Activated CD4-positive, alpha-beta T cell treated with anti-CD3 and anti-CD28 coated beads, Interleukin-2, amount 50 U/mL, for 48 hours (primary cell): ENCODE results near the gene ULBP2.
"Not testable (repeated sequence)": the region's sequence is repeated elsewhere in the genome, so short reads cannot be mapped to it uniquely, and the experiment has no call there.

Experiments
- DNase-seq, 2 experiments: peaks; one replicate each; pipeline ENCODE4 v3.0.0-alpha.2; 2020

The ULBP2 gene, protein sequence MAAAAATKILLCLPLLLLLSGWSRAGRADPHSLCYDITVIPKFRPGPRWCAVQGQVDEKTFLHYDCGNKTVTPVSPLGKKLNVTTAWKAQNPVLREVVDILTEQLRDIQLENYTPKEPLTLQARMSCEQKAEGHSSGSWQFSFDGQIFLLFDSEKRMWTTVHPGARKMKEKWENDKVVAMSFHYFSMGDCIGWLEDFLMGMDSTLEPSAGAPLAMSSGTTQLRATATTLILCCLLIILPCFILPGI

DNA sequence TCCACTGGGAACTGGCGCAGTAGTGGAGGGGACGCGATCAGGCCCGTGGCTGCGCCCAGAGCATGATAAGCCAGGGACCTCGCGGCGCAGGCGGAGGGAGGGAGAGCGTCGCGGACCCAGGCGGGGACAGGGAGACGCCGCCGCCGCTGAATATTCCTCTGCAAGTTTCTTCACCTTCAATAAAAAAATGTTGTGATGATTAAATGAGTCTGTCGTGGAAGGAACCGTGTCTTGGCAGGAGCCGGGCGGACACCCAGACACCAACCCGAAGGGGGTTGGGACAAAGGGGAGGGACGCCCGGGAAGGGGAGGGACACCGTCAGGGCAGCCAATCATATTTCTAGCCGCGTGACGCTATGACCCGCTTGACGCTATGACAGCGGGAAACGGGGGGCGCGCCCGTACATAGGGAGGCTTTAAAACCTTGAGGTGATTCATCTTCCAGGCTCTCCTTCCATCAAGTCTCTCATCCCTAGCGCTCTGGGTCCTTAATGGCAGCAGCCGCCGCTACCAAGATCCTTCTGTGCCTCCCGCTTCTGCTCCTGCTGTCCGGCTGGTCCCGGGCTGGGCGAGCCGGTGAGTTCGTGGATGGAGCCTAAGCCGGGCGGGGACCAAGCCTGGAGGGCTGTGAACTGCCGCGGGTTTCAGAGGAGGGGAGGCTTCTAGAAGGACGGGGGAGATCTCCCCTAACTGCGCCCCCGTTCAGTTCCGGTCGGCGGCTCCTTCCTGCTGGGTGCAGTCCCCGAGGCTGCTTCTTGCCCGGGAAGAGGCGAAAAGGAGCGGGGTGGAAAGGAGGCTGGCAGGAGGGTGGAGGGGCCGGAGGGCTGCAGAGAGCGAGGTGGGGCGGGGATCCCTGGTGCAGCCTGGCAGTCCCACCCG lies at the start of gene ULBP2:
Gene ULBP2, plus strand, starts transcription at position 432 of the 878 bp plus-strand sequence. Its CDS starts 59 bp downstream, at position 491.
- peak; percentile 83 to 87 for DNase-seq

- DNase-seq: no peak
Measured at GRCh38 chr6:149895048-149895590, 46.7 kb upstream of the ULBP2 start.

GRCh38 chr6:149895833-149896271 lies 46.0 kb upstream of the ULBP2 start:
- peak; percentile 11 to 37 for DNase-seq

DNA sequence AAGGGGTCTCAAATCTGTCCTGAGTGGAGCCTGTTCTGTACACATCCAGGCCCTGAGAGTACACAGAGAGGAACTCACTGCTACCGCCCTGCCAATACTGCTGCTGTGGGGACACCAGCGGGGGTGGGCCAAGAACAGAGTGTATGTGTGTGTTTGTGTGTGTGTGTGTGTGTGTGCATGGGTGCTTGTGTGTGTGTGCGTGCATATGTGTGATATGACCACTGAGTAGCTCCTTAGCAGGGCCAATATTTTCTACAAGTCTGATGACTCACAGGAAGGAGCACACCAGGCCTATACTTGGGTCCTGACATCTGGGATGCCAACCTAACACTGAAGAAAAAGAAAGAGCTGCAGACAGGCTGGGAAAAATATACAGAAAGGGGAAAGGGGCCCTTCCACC lies 45.3 kb upstream of the ULBP2 start:
- DNase-seq: no peak

- DNase-seq: no peak
Measured at GRCh38 chr6:149897015-149897697, 44.7 kb upstream of the ULBP2 start.

- DNase-seq: no peak
Measured at GRCh38 chr6:149897855-149898744, 43.7 kb upstream of the ULBP2 start, which contains the start of gene RAET1E. TSS of gene RAET1E (minus strand) at chr6:149898113. CDS start at chr6:149890901, 7,212 bp downstream.

DNA sequence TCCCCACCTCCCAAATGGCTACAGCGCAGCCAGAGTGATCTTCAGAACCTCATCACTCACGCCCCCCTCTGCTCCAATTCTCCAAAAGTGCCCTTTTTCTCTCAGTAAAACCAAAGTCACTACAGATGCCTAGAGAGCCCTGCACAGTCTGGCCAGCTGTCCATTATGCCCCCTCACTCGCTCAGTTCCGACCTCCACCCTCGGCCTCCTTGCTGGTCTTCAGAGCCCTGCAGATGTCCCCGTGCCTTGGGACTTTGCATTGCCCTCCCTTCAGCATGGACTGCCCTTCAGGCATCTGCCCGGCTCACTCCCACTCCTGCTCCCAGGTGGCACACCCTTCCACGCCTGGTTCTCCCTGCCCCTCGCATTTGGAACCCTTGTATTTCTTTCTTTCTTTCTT lies 42.8 kb upstream of the ULBP2 start:
- no peak for DNase-seq

- no peak for DNase-seq
Measured at GRCh38 chr6:149899486-149899885, 42.3 kb upstream of the ULBP2 start.

DNA sequence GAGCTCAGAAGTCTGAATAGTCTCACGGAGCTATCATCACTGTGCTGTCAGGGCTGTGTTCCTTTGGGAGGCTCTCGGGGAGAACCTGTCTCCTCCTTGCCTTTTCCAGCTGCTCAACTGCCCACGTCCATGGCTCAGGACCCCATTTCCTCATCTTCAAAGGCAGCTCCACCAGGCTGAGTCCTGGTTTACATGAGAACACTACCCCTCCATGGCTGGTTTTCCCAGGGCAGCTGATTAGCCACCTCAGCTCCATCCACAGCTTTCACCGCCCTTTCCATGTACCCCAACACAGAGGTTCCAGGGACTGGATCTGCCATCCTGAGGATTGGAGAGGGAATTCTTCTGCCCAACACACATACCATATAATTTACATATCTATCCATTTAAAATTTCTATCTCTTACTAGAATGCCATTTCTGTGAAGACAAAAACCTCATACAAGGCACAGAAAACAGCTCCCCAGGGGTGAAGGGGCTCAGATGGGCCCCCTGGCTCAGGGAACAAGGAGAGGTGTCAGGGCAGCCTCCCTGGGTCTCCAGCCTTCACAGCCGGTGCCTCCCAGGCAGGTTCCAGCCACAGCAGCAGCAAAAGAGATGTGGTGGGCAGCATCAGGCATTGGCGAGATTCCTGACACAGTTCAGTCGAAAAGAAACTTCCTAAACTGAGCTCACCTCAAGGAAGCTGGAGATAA lies 41.7 kb upstream of the ULBP2 start:
- no peak for DNase-seq

GRCh38 chr6:149900620-149901443 lies 41.0 kb upstream of the ULBP2 start:
- DNase-seq: no peak

DNA sequence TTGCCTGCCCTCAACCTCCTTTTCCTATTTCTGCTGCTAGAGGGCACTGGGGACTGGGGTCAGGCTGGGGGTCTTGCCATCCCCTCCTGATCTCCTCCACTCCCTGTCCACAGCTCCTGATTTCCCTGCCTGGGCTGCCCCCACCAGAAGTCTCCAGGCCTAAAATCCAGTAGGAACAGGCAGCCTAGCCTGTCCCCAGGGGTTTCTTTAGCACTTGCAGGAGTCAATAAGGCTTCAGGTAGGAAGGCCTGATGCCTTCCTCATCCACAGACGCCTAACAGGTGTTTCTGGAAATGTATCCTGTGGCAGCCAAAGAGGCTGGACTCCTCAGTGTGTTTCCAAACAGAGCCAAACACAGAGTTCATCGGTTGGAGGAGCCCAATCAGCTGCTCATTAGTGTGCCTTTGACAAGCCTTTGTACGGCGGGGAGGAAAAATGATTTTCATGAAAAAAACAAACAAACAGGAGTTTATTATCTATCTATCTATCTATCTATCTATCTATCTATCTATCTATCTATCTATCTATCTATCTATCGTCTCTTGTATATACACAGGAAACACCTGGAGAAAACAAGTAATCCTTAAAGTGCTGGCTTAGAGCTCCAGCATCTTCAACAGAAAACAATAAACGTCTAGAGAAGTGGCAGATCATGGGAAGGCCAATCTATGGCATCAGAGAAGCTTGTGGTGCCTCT lies 40.2 kb upstream of the ULBP2 start:
- DNase-seq: no peak

- DNase-seq: no peak
Measured at GRCh38 chr6:149903938-149904611, 37.7 kb upstream of the ULBP2 start.

- DNase-seq: no peak
Measured at GRCh38 chr6:149904661-149905370, 37.0 kb upstream of the ULBP2 start.

GRCh38 chr6:149905371-149905910 lies 36.4 kb upstream of the ULBP2 start:
- no peak for DNase-seq

GRCh38 chr6:149905911-149906371 lies 35.9 kb upstream of the ULBP2 start:
- no peak for DNase-seq

DNA sequence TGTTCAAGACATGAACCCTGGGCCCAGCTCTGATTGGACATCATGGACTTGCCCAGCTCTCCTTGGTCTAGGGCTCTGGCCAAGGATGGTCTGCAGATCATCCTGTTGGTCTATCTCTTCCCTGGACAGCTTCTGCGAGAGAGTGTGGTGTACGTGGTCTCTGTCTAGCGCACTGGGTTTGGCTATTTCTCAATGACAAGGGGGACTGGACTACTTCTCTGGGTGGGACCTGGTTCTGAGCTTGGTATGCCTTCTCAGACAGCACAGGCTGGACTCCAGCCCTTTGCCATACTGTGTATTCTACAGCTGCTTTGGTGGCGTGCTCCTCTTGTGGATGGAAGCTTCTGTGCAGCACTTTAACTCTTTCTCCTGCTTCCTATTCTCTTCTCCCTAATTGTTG lies 35.4 kb upstream of the ULBP2 start:
- DNase-seq: no peak

GRCh38 chr6:149907317-149907716 lies 34.5 kb upstream of the ULBP2 start:
- no peak for DNase-seq

GRCh38 chr6:149908480-149908879 lies 33.3 kb upstream of the ULBP2 start:
- not testable (repeated sequence) for DNase-seq
